H1 (cell line): Measurements from ENCODE around the gene SETD1B. TPM values are rescaled to one million over a fixed set of nuclear protein-coding genes. Genes with fewer than 3 reads are reported as not detected.

Experiments
- CTCF ChIA-PET: fragments of 300-600 bp; sonication (Branson Sonifier 250); formaldehyde crosslinking; loops from one replicate; lab custom pipeline; 2021; ENCODE audit not compliant: partially characterized antibody; lab: Charles Lee
- POLR2A ChIA-PET: fragments of 300-600 bp; sonication (Branson Sonifier 250); formaldehyde crosslinking; loops from one replicate; lab custom pipeline; 2021; ENCODE audit warnings: inconsistent platforms; ENCODE audit not compliant: partially characterized antibody; lab: Charles Lee
- DNase-seq, 2 experiments: peaks; one replicate each; pipeline versions ENCODE4 v3.0.0 to v3.0.0-alpha.2; 2010 to 2022; ENCODE audit warnings: low spot score in 2 of 2, low read depth in 1 of 2, mixed read lengths in 1 of 2
- FAIRE-seq: peaks from 2 replicates; lab custom pipeline; 2011; peaks lifted over from hg19 to GRCh38; lab: Jason Lieb, UNC
- H2AFZ ChIP-seq: 2 replicates; pipeline ENCODE4 v1.8.1; 2012; ENCODE audit warnings: low read length, inconsistent platforms
- H2AK5ac ChIP-seq: 2 replicates; pipeline ENCODE4 v1.6.1; 2013; ENCODE audit warnings: low read depth, low read length
- H2BK120ac ChIP-seq: replicated peaks from 2 replicates; pipeline ENCODE3; 2013; ENCODE audit warnings: low read depth, low read length, inconsistent platforms
- H2BK12ac ChIP-seq: 2 replicates; pipeline ENCODE4 v1.6.1; 2013; ENCODE audit warnings: low read depth, low read length
- H2BK15ac ChIP-seq: 2 replicates; pipeline ENCODE4 v1.6.1; 2013; ENCODE audit warnings: low read length
- H2BK20ac ChIP-seq: 2 replicates; pipeline ENCODE4 v1.6.1; 2013; ENCODE audit warnings: low read length
- H2BK5ac ChIP-seq: 2 replicates; pipeline ENCODE4 v1.6.1; 2013; ENCODE audit warnings: low read depth, low read length
- H3K14ac ChIP-seq: 2 replicates; pipeline ENCODE4 v1.6.1; 2013; ENCODE audit warnings: inconsistent platforms; ENCODE audit not compliant: insufficient read length
- H3K18ac ChIP-seq: 2 replicates; pipeline ENCODE4 v1.6.1; 2013; ENCODE audit warnings: low read length; ENCODE audit errors: extremely low read depth
- H3K23ac ChIP-seq: 2 replicates; pipeline ENCODE4 v1.6.1; 2013; ENCODE audit warnings: inconsistent platforms; ENCODE audit not compliant: insufficient read length
- H3K23me2 ChIP-seq: 2 replicates; pipeline ENCODE4 v1.6.1; 2013; ENCODE audit warnings: low read depth, low read length
- H3K27ac ChIP-seq: 2 replicates; pipeline ENCODE4 v1.6.1; 2011; ENCODE audit warnings: low read depth, low read length, inconsistent platforms
- H3K27me3 ChIP-seq, 4 experiments: replicated peaks in 1 of 4; 1 replicate in 1 of 4; 2 replicates in 3 of 4; pipeline versions ENCODE4 v1.6.1 to v1.8.1; 2011 to 2013; ENCODE audit warnings: low read length in 3 of 4, mild to moderate bottlenecking in 3 of 4, inconsistent platforms in 2 of 4, mixed read lengths in 2 of 4, moderate library complexity in 1 of 4; ENCODE audit not compliant: control insufficient read depth in 3 of 4, insufficient read depth in 3 of 4; ENCODE audit errors: extremely low read depth in 1 of 4
- H3K36me3 ChIP-seq, 4 experiments: 2 replicates each; pipeline versions ENCODE4 v1.6.1 to v1.8.1; 2011 to 2013; ENCODE audit warnings: mild to moderate bottlenecking in 4 of 4, low read length in 3 of 4, moderate library complexity in 2 of 4, control low read depth in 1 of 4, inconsistent platforms in 1 of 4; ENCODE audit not compliant: insufficient read depth in 4 of 4, control insufficient read depth in 2 of 4
- H3K4ac ChIP-seq: replicated peaks from 2 replicates; pipeline ENCODE3; 2013; ENCODE audit warnings: low read length, low read depth, mixed read lengths, inconsistent platforms; ENCODE audit not compliant: insufficient read length
- H3K4me1 ChIP-seq, 4 experiments: replicated peaks in 1 of 4; 1 replicate in 1 of 4; 2 replicates in 3 of 4; pipeline versions ENCODE4 v1.6.1 to v1.8.1; 2011 to 2013; ENCODE audit warnings: low read length in 3 of 4, inconsistent platforms in 2 of 4, mixed read lengths in 1 of 4; ENCODE audit not compliant: insufficient read depth in 4 of 4, control insufficient read depth in 3 of 4
- H3K4me2 ChIP-seq, 2 experiments: 2 replicates each; pipeline versions ENCODE4 v1.6.1 to v1.8.1; 2011 to 2013; ENCODE audit warnings: low read depth in 2 of 2, low read length in 2 of 2, control low read depth in 1 of 2, inconsistent platforms in 1 of 2, mild to moderate bottlenecking in 1 of 2; ENCODE audit not compliant: insufficient read depth in 1 of 2
- H3K4me3 ChIP-seq, 4 experiments: fragments of 200-600, 300-600 bp in 1 of 4; sonication (generic), shearing (Covaris generic), sonication (Bioruptor Twin) in 1 of 4; 2 replicates each; pipeline versions ENCODE4 v1.5.1 to v1.8.1; 2011 to 2016; ENCODE audit warnings: low read length in 4 of 4, low read depth in 3 of 4, control low read depth in 2 of 4, inconsistent platforms in 2 of 4, mild to moderate bottlenecking in 2 of 4, mixed read lengths in 1 of 4, moderate library complexity in 1 of 4; ENCODE audit not compliant: insufficient read depth in 2 of 4; ENCODE audit errors: extremely low read depth in 1 of 4
- H3K56ac ChIP-seq: replicated peaks from 2 replicates; pipeline ENCODE3; 2013; ENCODE audit warnings: low read depth, mild to moderate bottlenecking, mixed read lengths, low read length, inconsistent platforms; ENCODE audit not compliant: insufficient read length
- H3K79me1 ChIP-seq: 2 replicates; pipeline ENCODE4 v1.6.1; 2013; ENCODE audit warnings: low read depth, low read length, control low read depth
- H3K79me2 ChIP-seq, 2 experiments: 2 replicates each; pipeline versions ENCODE4 v1.6.1 to v1.8.1; 2012 to 2013; ENCODE audit warnings: low read length in 2 of 2, mild to moderate bottlenecking in 2 of 2, inconsistent platforms in 1 of 2; ENCODE audit not compliant: insufficient read depth in 2 of 2, control insufficient read depth in 1 of 2
- H3K9ac ChIP-seq, 4 experiments: replicated peaks in 1 of 4; 1 replicate in 1 of 4; 2 replicates in 3 of 4; pipeline versions ENCODE4 v1.6.1 to v1.8.1; 2011 to 2013; ENCODE audit warnings: low read depth in 3 of 4, low read length in 3 of 4, control low read depth in 2 of 4, mild to moderate bottlenecking in 2 of 4, moderate library complexity in 2 of 4, inconsistent platforms in 1 of 4; ENCODE audit errors: extremely low read depth in 1 of 4
- H3K9me3 ChIP-seq, 2 experiments: 2 replicates each; pipeline versions ENCODE4 v1.6.1 to v1.8.1; 2012 to 2013; ENCODE audit warnings: mild to moderate bottlenecking in 2 of 2, moderate library complexity in 2 of 2, control low read depth in 1 of 2, inconsistent platforms in 1 of 2, low read depth in 1 of 2, low read length in 1 of 2, mixed read lengths in 1 of 2; ENCODE audit not compliant: insufficient read depth in 2 of 2
- H4K20me1 ChIP-seq, 2 experiments: replicated peaks in 1 of 2; 2 replicates each; pipeline versions ENCODE3 to v1.8.1; 2011 to 2013; ENCODE audit warnings: inconsistent platforms in 2 of 2, low read length in 2 of 2, mild to moderate bottlenecking in 1 of 2; ENCODE audit not compliant: insufficient read depth in 2 of 2, control insufficient read depth in 1 of 2
- H4K5ac ChIP-seq: 2 replicates; pipeline ENCODE4 v1.6.1; 2013; ENCODE audit warnings: low read length, low read depth, mixed read lengths, inconsistent platforms; ENCODE audit not compliant: insufficient read length
- H4K8ac ChIP-seq: 2 replicates; pipeline ENCODE4 v1.8.0; 2013; ENCODE audit warnings: mild to moderate bottlenecking, moderate library complexity, low read length, inconsistent platforms; ENCODE audit not compliant: insufficient read depth; ENCODE audit errors: extremely low read depth
- H4K91ac ChIP-seq: replicated peaks from 2 replicates; pipeline ENCODE3; 2013; ENCODE audit warnings: low read length, mixed read lengths, inconsistent platforms; ENCODE audit not compliant: insufficient read length
- BRCA1 ChIP-seq: IDR thresholded peaks from 2 replicates; pipeline ENCODE4 v1.6.1; 2012; ENCODE audit warnings: low read depth, low read length, improper control_type of control experiment
- CEBPB ChIP-seq: IDR thresholded peaks from 2 replicates; pipeline ENCODE4 v1.6.1; 2012; ENCODE audit warnings: low read depth, low read length
- CTBP2 ChIP-seq: IDR thresholded peaks from 2 replicates; pipeline ENCODE4 v1.7.0; 2011; ENCODE audit warnings: borderline replicate concordance, mild to moderate bottlenecking, moderate library complexity, mixed read lengths, low read length; ENCODE audit not compliant: insufficient read depth, insufficient read length
- KDM5A ChIP-seq: fragments of 200-600 bp; IDR thresholded peaks from 2 replicates; pipeline ENCODE4 v1.7.1; 2012; ENCODE audit warnings: mild to moderate bottlenecking, low read length, inconsistent platforms, mixed read lengths
- MAFK ChIP-seq: IDR thresholded peaks from 2 replicates; pipeline ENCODE4 v1.6.1; 2012; ENCODE audit warnings: low read depth, mild to moderate bottlenecking, improper control_type of control experiment, low read length
- SRF ChIP-seq: IDR thresholded peaks from 2 replicates; pipeline ENCODE4 v1.6.1; 2011; ENCODE audit warnings: mild to moderate bottlenecking, low read depth, low read length, moderate library complexity
- TCF12 ChIP-seq: IDR thresholded peaks from 2 replicates; pipeline ENCODE4 v1.6.1; 2011; ENCODE audit warnings: low read depth, mild to moderate bottlenecking, low read length
- WGBS, 2 experiments: shearing (Covaris generic) in 1 of 2; methylation state at CpG; one replicate each; pipeline versions ENCODE4 v1.1.6 to v1.1.7; 2013 to 2015; ENCODE audit warnings: low lambda C conversion rate in 2 of 2, mixed read lengths in 2 of 2, inconsistent platforms in 1 of 2, low coverage in 1 of 2, missing lambda C conversion rate in 1 of 2; ENCODE audit not compliant: insufficient replicate concordance in 2 of 2, insufficient coverage in 1 of 2, insufficient read length in 1 of 2; ENCODE audit errors: extremely low coverage in 1 of 2, missing lambda C conversion rate in 1 of 2; 5-methylcytosine and 5-hydroxymethylcytosine counted together
- polyA plus RNA-seq, 7 experiments: library from polyadenylated mRNA; depleted of rRNA in 3 of 7; stranded (reverse) in 5 of 7; unstranded in 2 of 7; fragments of >200 nt in 5 of 7; fragments of 200-250 nt in 2 of 7; gene quantifications; 1 replicate in 5 of 7; 2 replicates in 1 of 7; 4 replicates in 1 of 7; pipeline versions ENCODE4 v1.2.1 to v1.2.3, GENCODE V29; 2011 to 2013; ENCODE audit warnings: missing spikeins in 2 of 7, mixed read lengths in 2 of 7
- total RNA-seq: library from RNA; stranded (reverse); fragmentation: NEBNext Ultra II Directional; extraction: Animal tissue kit (Norgen Biotek cat#: 25700); gene quantifications from 2 replicates; pipeline ENCODE4 v1.2.1, GENCODE V29; 2021
- TF ChIP-seq, protein P1 (sequence below): IDR thresholded peaks from 2 replicates; pipeline ENCODE4 v1.6.1; 2012; ENCODE audit warnings: inconsistent platforms
- TF ChIP-seq, protein P2 (sequence below): IDR thresholded peaks from 2 replicates; pipeline ENCODE4 v1.6.1; 2011; ENCODE audit warnings: low read length, improper control_type of control experiment
- TF ChIP-seq, protein P3 (sequence below): IDR thresholded peaks from 2 replicates; pipeline ENCODE4 v1.6.1; 2012; ENCODE audit warnings: inconsistent platforms
- TF ChIP-seq, protein P4 (sequence below): IDR thresholded peaks from 2 replicates; pipeline ENCODE4 v1.6.1; 2011; ENCODE audit warnings: low read depth, mild to moderate bottlenecking, low read length; ENCODE audit not compliant: insufficient read depth

Gene SETD1B
- total and polyA plus RNA-seq, 2 of the 8 experiments (the other 6 are each of a cell fraction or from before 2014, with no cell fraction given): 1.3 to 17.7 TPM

DNA sequence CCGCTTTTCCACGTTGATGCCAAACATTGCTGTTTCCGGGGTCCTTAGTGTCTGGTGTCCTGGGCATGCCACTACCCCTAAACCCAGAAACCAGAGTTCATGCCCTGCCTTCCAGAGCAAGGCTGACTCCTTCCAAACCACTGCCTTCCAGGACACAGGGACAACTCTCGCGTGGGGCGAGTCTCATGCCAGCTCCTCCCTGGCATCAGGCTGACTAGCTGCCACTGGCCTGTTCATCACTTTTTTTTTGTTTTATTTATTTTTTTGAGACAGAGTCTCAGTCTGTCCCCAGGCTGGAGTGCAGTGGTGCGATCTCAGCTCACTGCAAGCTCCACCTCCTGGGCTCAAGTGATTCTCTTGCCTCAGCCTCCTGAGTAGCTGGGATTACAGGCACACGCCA lies 4.8 kb downstream of the SETD1B start:
- Histone ChIP-seq H4K91ac (no peak overlapping the region), H4K5ac (no peak overlapping the region), H3K23ac (no peak overlapping the region), H3K36me3 (peaks cover 0 to 29% (median 13%) of the 10 kb centered on the region in 4 experiments; a peak in 3 of 8 replicates), H2BK12ac (no peak overlapping the region), H3K27ac (no peak overlapping the region), H3K9me3 (no peaks in the 10 kb centered on the region), H3K79me1 (peaks cover 16% of the 10 kb centered on the region), H3K14ac (no peak overlapping the region), H3K27me3 (no peaks in the 10 kb centered on the region), H4K20me1 (peaks cover 2 to 9% of the 10 kb centered on the region in 2 experiments), H3K9ac (no peak overlapping the region), H3K4ac (no peak overlapping the region), H2BK20ac (no peak overlapping the region), H4K8ac (no peak overlapping the region), H3K79me2 (peaks cover 0 to 47% of the 10 kb centered on the region in 2 experiments; a peak in 2 of 4 replicates), H2BK120ac (no peak overlapping the region), H3K4me3 (no peak overlapping the region), H2BK15ac (no peak overlapping the region), H2BK5ac (no peak overlapping the region), H3K4me2 (no peak overlapping the region), H2AFZ (no peak overlapping the region), H3K56ac (no peak overlapping the region), H3K23me2 (peaks cover 17% of the 10 kb centered on the region), H3K18ac (no peak overlapping the region), H3K4me1 (peaks cover 7 to 37% (median 25%) of the 10 kb centered on the region in 4 experiments), H2AK5ac (no peak overlapping the region)
- FAIRE-seq (no peak), DNase-seq (no peak)
- POLR2A ChIA-PET: interaction anchor here (0.6 to 27.9 kb wide), 3 partner anchors 21 to 709 kb away, joined by 3 to 958 read pairs (median 3); partner anchors contain the start of genes RHOF and SETD1B
- WGBS, 2 experiments: 98% methylated on average over 8 of the region's 8 CpGs; no CpG with 5 or more reads in 1 of the 2 experiments
- CTCF ChIA-PET: interaction anchor here (0.6 to 12.0 kb wide), 3 partner anchors 13 to 24 kb away, joined by 3 to 363 read pairs (median 3); partner anchors contain the start of gene RHOF
- no peak for TF ChIP-seq CTBP2
- TF ChIP-seq SRF: no peak
- TF ChIP-seq, protein P1, sequence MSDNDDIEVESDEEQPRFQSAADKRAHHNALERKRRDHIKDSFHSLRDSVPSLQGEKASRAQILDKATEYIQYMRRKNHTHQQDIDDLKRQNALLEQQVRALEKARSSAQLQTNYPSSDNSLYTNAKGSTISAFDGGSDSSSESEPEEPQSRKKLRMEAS: no peak
- TF ChIP-seq, protein P2, sequence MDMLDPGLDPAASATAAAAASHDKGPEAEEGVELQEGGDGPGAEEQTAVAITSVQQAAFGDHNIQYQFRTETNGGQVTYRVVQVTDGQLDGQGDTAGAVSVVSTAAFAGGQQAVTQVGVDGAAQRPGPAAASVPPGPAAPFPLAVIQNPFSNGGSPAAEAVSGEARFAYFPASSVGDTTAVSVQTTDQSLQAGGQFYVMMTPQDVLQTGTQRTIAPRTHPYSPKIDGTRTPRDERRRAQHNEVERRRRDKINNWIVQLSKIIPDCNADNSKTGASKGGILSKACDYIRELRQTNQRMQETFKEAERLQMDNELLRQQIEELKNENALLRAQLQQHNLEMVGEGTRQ: no peak
- TF ChIP-seq MAFK: no peak
- no peak for TF ChIP-seq TCF12
- TF ChIP-seq CEBPB: no peak
- TF ChIP-seq, protein P3, sequence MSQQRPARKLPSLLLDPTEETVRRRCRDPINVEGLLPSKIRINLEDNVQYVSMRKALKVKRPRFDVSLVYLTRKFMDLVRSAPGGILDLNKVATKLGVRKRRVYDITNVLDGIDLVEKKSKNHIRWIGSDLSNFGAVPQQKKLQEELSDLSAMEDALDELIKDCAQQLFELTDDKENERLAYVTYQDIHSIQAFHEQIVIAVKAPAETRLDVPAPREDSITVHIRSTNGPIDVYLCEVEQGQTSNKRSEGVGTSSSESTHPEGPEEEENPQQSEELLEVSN: no peak
- TF ChIP-seq, protein P4, sequence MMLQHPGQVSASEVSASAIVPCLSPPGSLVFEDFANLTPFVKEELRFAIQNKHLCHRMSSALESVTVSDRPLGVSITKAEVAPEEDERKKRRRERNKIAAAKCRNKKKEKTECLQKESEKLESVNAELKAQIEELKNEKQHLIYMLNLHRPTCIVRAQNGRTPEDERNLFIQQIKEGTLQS: no peak
- no peak for TF ChIP-seq KDM5A
- TF ChIP-seq BRCA1: no peak
